Naive thymus-derived CD4-positive, alpha-beta T cell (primary cell): ENCODE measurements around the gene MARK4. TPM values are rescaled to one million over a fixed set of nuclear protein-coding genes. Genes with fewer than 3 reads are reported as not detected.

Experiments
- ATAC-seq: fragments of 150-1000 bp; cut with Tn5 transposase; 2 replicates; pipeline ENCODE4 v1.10.0; 2021; ENCODE audit warnings: mild to moderate bottlenecking, moderate library complexity
- CTCF ChIA-PET: fragments of 350-600 bp; sonication (Branson Sonifier 250); formaldehyde crosslinking; loops from one replicate; lab custom pipeline; 2021; ENCODE audit warnings: antibody characterized with exemption; lab: Charles Lee
- POLR2A ChIA-PET: fragments of 350-600 bp; sonication (Branson Sonifier 250); formaldehyde crosslinking; loops from one replicate; lab custom pipeline; 2021; ENCODE audit warnings: antibody characterized with exemption, inconsistent platforms; lab: Charles Lee
- DNase-seq, 9 donors: peaks; one replicate each; pipeline versions ENCODE4 v3.0.0 to v3.0.0-alpha.2; 2020 to 2022; ENCODE audit warnings: mixed read lengths in 1 of 9
- H3K27ac ChIP-seq: one replicate; pipeline ENCODE4 v1.7.0; 2013; ENCODE audit warnings: mild to moderate bottlenecking, low read depth, low read length, moderate library complexity
- H3K27me3 ChIP-seq, 2 donors: one replicate each; pipeline ENCODE4 v1.7.0; 2013; ENCODE audit warnings: low read length in 2 of 2, mild to moderate bottlenecking in 2 of 2, moderate library complexity in 2 of 2; ENCODE audit not compliant: control insufficient read depth in 2 of 2, insufficient read depth in 2 of 2
- H3K36me3 ChIP-seq, 3 experiments: 1 replicate in 2 of 3; 2 replicates in 1 of 3; pipeline ENCODE4 v1.7.0; 2013; ENCODE audit warnings: low read length in 3 of 3, mild to moderate bottlenecking in 3 of 3, moderate library complexity in 1 of 3; ENCODE audit not compliant: insufficient read depth in 3 of 3, control insufficient read depth in 2 of 3
- H3K4me1 ChIP-seq, 2 donors: one replicate each; pipeline ENCODE4 v1.7.0; 2013; ENCODE audit warnings: low read length in 2 of 2, mild to moderate bottlenecking in 2 of 2, moderate library complexity in 1 of 2; ENCODE audit not compliant: control insufficient read depth in 2 of 2, insufficient read depth in 2 of 2
- H3K4me3 ChIP-seq: 2 replicates; pipeline ENCODE4 v1.7.0; 2013; ENCODE audit warnings: mild to moderate bottlenecking, low read length
- H3K9me3 ChIP-seq, 3 experiments: 1 replicate in 2 of 3; 2 replicates in 1 of 3; pipeline ENCODE4 v1.7.0; 2013; ENCODE audit warnings: low read length in 3 of 3; ENCODE audit not compliant: control insufficient read depth in 2 of 3
- H3K27ac Mint-ChIP-seq, 9 donors: one replicate each; pipeline ENCODE4 v1.8.0; 2020 to 2022; ENCODE audit warnings: mixed read lengths in 9 of 9, mild to moderate bottlenecking in 8 of 9, moderate library complexity in 5 of 9, inconsistent platforms in 2 of 9
- H3K27me3 Mint-ChIP-seq, 5 donors: one replicate each; pipeline ENCODE4 v1.8.0; 2021 to 2022; ENCODE audit warnings: mixed read lengths in 5 of 5, mild to moderate bottlenecking in 1 of 5
- H3K36me3 Mint-ChIP-seq, 5 donors: one replicate each; pipeline ENCODE4 v1.8.0; 2020 to 2022; ENCODE audit warnings: mixed read lengths in 5 of 5, mild to moderate bottlenecking in 3 of 5, inconsistent platforms in 1 of 5
- H3K4me1 Mint-ChIP-seq, 7 donors: one replicate each; pipeline ENCODE4 v1.8.0; 2020 to 2022; ENCODE audit warnings: mixed read lengths in 7 of 7, mild to moderate bottlenecking in 3 of 7, inconsistent platforms in 1 of 7
- H3K4me3 Mint-ChIP-seq, 10 donors: one replicate each; pipeline ENCODE4 v1.8.0; 2020 to 2022; ENCODE audit warnings: mild to moderate bottlenecking in 10 of 10, mixed read lengths in 10 of 10, moderate library complexity in 6 of 10, inconsistent platforms in 2 of 10
- H3K9me3 Mint-ChIP-seq, 11 donors: one replicate each; pipeline ENCODE4 v1.8.0; 2020 to 2022; ENCODE audit warnings: mixed read lengths in 11 of 11, mild to moderate bottlenecking in 4 of 11, inconsistent platforms in 1 of 11, moderate library complexity in 1 of 11
- intact Hi-C, 2 donors: fragments of 100-400 bp; cut with micrococcal nuclease; formaldehyde crosslinking; loops; one replicate each; pipeline ENCODE4 v1.15.1; 2023
- polyA plus RNA-seq, 2 donors: library from polyadenylated mRNA; unstranded; fragments of 300-500 nt; fragmentation: Illumina TruSeq; gene quantifications; one replicate each; pipeline ENCODE4 v1.2.3, GENCODE V29; 2021
- total RNA-seq, 6 experiments: library from RNA in 5 of 6; stranded (reverse) in 5 of 6; gene quantifications; 1 replicate in 5 of 6; 2 replicates in 1 of 6; pipeline ENCODE4 v1.2.3 and lab custom pipeline; 2021 to 2026

Gene MARK4
- total and polyA plus RNA-seq, 7 experiments from 2014 or later, result 0.70 to 39.2 (median 22.8) TPM

- intact Hi-C loops, result no loop called here
- no peak overlapping the region for H3K4me3 Mint-ChIP-seq
- ATAC-seq (no peak), DNase-seq (no peak)
- H3K4me3 ChIP-seq, result no peak overlapping the region
- no peak overlapping the region for H3K27ac Mint-ChIP-seq
- peaks cover 0 to 10% (median 3%) of the 10 kb centered on the region in 11 donors for H3K9me3 Mint-ChIP-seq
- H3K27me3 ChIP-seq, result no peaks in the 10 kb centered on the region
- H3K36me3 Mint-ChIP-seq, result peaks cover 10 to 64% (median 41%) of the 10 kb centered on the region in 5 donors
- POLR2A ChIA-PET, result no interaction called here
- CTCF ChIA-PET, result interaction anchor here (0.9 kb wide), 1 partner anchor 26 kb away, joined by 5 read pairs; no protein-coding TSS in a partner anchor
- H3K9me3 ChIP-seq, result peaks cover 0 to 4% (median 0%) of the 10 kb centered on the region in 3 experiments
- no peaks in the 10 kb centered on the region for H3K27me3 Mint-ChIP-seq
- H3K4me1 Mint-ChIP-seq, result no peaks in the 10 kb centered on the region
- H3K4me1 ChIP-seq, result no peaks in the 10 kb centered on the region
- peaks cover 0 to 49% (median 3%) of the 10 kb centered on the region in 3 experiments for H3K36me3 ChIP-seq
- no peak overlapping the region for H3K27ac ChIP-seq
Measured at GRCh38 chr19:45290381-45290931, 39.4 kb downstream of the MARK4 start.

GRCh38 chr19:45291834-45292233 is 40.8 kb downstream of the MARK4 start:
- no peak for DNase-seq
- H3K4me1 ChIP-seq, result no peaks in the 10 kb centered on the region
- Mint-ChIP-seq H3K4me1 (no peaks in the 10 kb centered on the region), H3K9me3 (peaks cover 0 to 10% (median 3%) of the 10 kb centered on the region in 11 donors), H3K36me3 (peaks cover 15 to 61% (median 35%) of the 10 kb centered on the region in 5 donors), H3K27ac (no peak overlapping the region), H3K4me3 (no peak overlapping the region), H3K27me3 (no peaks in the 10 kb centered on the region)
- H3K9me3 ChIP-seq, result peaks cover 0 to 4% (median 0%) of the 10 kb centered on the region in 3 experiments
- H3K36me3 ChIP-seq, result peaks cover 0 to 45% (median 3%) of the 10 kb centered on the region in 3 experiments
- ATAC-seq, result no peak
- ChIA-PET POLR2A (no interaction called here), CTCF (no interaction called here)
- no peaks in the 10 kb centered on the region for H3K27me3 ChIP-seq
- intact Hi-C loops, result no loop called here
- no peak overlapping the region for H3K4me3 ChIP-seq
- no peak overlapping the region for H3K27ac ChIP-seq

DNA sequence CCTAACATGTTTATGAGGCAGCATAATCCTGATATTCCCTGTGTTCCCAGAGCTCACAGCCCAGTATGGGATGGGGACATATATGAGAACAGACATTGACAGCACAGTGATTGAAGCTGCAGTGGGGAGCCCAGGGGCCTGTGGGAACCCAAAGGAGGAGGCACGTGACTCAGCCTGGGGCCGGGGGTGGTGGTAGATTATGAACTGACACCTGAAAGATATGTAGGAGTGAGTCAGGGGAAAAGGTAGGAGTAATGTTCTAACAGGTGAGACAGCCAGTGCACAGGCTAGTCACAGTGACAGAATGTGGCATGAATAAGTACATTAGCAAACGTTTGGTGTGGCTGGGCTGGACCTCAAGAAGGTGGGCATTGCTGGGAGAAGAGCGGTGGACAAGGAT is 42.6 kb downstream of the MARK4 start:
- Histone ChIP-seq H3K4me1 (no peaks in the 10 kb centered on the region), H3K4me3 (no peak overlapping the region), H3K9me3 (peaks cover 0 to 4% (median 0%) of the 10 kb centered on the region in 3 experiments), H3K36me3 (peaks cover 0 to 50% (median 3%) of the 10 kb centered on the region in 3 experiments), H3K27me3 (no peaks in the 10 kb centered on the region), H3K27ac (no peak overlapping the region)
- Mint-ChIP-seq H3K27me3 (no peaks in the 10 kb centered on the region), H3K9me3 (peaks cover 0 to 10% (median 3%) of the 10 kb centered on the region in 11 donors), H3K4me1 (no peaks in the 10 kb centered on the region), H3K27ac (no peak overlapping the region), H3K4me3 (no peak overlapping the region), H3K36me3 (peaks cover 19 to 64% (median 39%) of the 10 kb centered on the region in 5 donors)
- ChIA-PET CTCF (no interaction called here), POLR2A (no interaction called here)
- no peak for DNase-seq
- intact Hi-C loops, result no loop called here
- ATAC-seq, result no peak

GRCh38 chr19:45294291-45295029 is 43.4 kb downstream of the MARK4 start:
- intact Hi-C loops, result no loop called here
- no peaks in the 10 kb centered on the region for H3K4me1 ChIP-seq
- DNase-seq (no peak), ATAC-seq (no peak)
- H3K27ac Mint-ChIP-seq, result no peak overlapping the region
- peaks cover 0 to 51% (median 3%) of the 10 kb centered on the region in 3 experiments for H3K36me3 ChIP-seq
- no peaks in the 10 kb centered on the region for H3K4me1 Mint-ChIP-seq
- H3K4me3 Mint-ChIP-seq, result no peak overlapping the region
- peaks cover 0 to 10% (median 3%) of the 10 kb centered on the region in 11 donors for H3K9me3 Mint-ChIP-seq
- ChIA-PET POLR2A (interaction anchor here (0.6 kb wide), 1 partner anchor 8 kb away, joined by 5 read pairs; no protein-coding TSS in a partner anchor), CTCF (no interaction called here)
- peaks cover 0 to 4% (median 0%) of the 10 kb centered on the region in 3 experiments for H3K9me3 ChIP-seq
- no peak overlapping the region for H3K27ac ChIP-seq
- H3K36me3 Mint-ChIP-seq, result peaks cover 19 to 66% (median 43%) of the 10 kb centered on the region in 5 donors
- H3K4me3 ChIP-seq, result no peak overlapping the region
- no peaks in the 10 kb centered on the region for H3K27me3 ChIP-seq
- no peaks in the 10 kb centered on the region for H3K27me3 Mint-ChIP-seq

DNA sequence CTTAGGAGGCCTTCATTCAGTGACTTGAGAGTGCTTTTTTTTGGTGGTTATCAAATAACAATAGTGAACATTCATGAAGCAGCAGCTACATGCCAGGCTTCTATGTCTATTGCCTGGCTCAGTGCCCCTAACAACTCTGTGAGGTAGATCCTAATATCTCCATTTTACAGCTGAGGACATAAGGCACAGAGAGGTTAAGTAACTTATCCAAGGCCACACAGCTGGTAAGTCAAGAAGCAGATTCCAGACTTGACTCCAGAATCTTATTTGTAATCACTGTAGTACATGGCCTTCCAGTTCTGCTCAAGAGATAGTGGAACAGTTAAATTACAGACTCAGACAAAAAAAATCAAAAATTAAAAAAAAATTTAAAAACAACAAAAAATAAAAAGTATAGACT is 44.8 kb downstream of the MARK4 start:
- CTCF ChIA-PET, result no interaction called here
- no peak overlapping the region for H3K4me3 Mint-ChIP-seq

DNA sequence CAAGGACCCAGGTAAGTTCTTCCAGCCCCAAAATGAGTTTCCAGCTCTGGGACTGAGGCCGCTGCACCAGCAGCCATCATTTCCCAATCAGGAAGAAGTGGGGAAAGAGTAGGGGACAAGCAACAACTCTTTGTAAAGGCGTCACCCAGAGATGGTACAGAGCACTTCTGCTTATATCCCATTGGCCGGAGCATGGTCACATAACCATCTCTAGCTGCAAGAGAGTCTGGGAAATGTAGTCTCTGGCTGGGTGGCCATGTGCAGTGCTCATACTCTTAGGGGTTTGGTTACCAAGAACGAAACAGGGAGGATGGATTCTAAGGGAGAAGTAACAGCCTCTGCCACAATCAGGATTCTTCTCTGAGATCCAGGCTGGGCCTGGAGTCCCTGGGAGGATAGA is 45.3 kb downstream of the MARK4 start:
- Mint-ChIP-seq H3K27ac (no peak overlapping the region), H3K27me3 (no peaks in the 10 kb centered on the region), H3K9me3 (peaks cover 0 to 10% (median 3%) of the 10 kb centered on the region in 11 donors), H3K36me3 (peaks cover 16 to 67% (median 39%) of the 10 kb centered on the region in 5 donors), H3K4me1 (no peaks in the 10 kb centered on the region), H3K4me3 (no peak overlapping the region)
- peaks cover 0 to 4% (median 0%) of the 10 kb centered on the region in 3 experiments for H3K9me3 ChIP-seq
- no peak overlapping the region for H3K27ac ChIP-seq
- ChIA-PET POLR2A (no interaction called here), CTCF (no interaction called here)
- H3K4me3 ChIP-seq, result no peak overlapping the region
- DNase-seq (no peak), ATAC-seq (peak; percentile 82)
- no peaks in the 10 kb centered on the region for H3K27me3 ChIP-seq
- intact Hi-C loops, result no loop called here
- H3K36me3 ChIP-seq, result peaks cover 0 to 61% (median 3%) of the 10 kb centered on the region in 3 experiments
- H3K4me1 ChIP-seq, result no peaks in the 10 kb centered on the region

More for the DNA sequence above, 44.8 kb downstream of the MARK4 start:
- Histone ChIP-seq H3K4me3 (no peak overlapping the region), H3K9me3 (peaks cover 0 to 4% (median 0%) of the 10 kb centered on the region in 3 experiments), H3K27ac (no peak overlapping the region), H3K4me1 (no peaks in the 10 kb centered on the region), H3K36me3 (peaks cover 0 to 63% (median 3%) of the 10 kb centered on the region in 3 experiments), H3K27me3 (no peaks in the 10 kb centered on the region)
- no peak for ATAC-seq
- H3K4me1 Mint-ChIP-seq, result no peaks in the 10 kb centered on the region
- POLR2A ChIA-PET, result no interaction called here
- H3K27me3 Mint-ChIP-seq, result no peaks in the 10 kb centered on the region
- DNase-seq, result no peak
- intact Hi-C loops, result no loop called here
- no peak overlapping the region for H3K27ac Mint-ChIP-seq
- peaks cover 0 to 10% (median 3%) of the 10 kb centered on the region in 11 donors for H3K9me3 Mint-ChIP-seq
- H3K36me3 Mint-ChIP-seq, result peaks cover 18 to 68% (median 42%) of the 10 kb centered on the region in 5 donors
